ENCODE data around the gene SESTD1.
"Not testable (repeated sequence)": the region's sequence is repeated elsewhere in the genome, so short reads cannot be mapped to it uniquely, and the experiment has no call there.

The SESTD1 gene

DNA sequence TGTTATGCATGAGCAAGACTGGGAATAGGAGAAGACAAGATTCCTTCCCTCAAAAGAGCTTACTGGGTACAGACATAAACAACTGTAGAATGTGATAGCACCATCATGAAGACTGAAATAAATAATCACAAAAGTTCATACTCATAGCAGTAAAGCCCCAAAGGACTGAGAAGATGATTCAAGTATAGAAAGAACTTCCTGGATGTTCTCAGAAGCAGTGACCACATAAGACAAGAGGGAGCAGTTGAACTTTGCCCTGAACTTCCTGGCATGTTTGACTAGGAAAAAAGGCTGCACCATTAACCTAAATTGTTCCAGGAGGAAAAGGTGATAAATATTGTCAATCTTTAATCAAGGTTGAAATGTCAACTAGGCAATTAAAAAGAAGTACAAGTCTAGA lies 156.9 kb downstream of the SESTD1 start:
- DNase-seq (ENCODE audit: low read depth, low spot score): no peak

DNA sequence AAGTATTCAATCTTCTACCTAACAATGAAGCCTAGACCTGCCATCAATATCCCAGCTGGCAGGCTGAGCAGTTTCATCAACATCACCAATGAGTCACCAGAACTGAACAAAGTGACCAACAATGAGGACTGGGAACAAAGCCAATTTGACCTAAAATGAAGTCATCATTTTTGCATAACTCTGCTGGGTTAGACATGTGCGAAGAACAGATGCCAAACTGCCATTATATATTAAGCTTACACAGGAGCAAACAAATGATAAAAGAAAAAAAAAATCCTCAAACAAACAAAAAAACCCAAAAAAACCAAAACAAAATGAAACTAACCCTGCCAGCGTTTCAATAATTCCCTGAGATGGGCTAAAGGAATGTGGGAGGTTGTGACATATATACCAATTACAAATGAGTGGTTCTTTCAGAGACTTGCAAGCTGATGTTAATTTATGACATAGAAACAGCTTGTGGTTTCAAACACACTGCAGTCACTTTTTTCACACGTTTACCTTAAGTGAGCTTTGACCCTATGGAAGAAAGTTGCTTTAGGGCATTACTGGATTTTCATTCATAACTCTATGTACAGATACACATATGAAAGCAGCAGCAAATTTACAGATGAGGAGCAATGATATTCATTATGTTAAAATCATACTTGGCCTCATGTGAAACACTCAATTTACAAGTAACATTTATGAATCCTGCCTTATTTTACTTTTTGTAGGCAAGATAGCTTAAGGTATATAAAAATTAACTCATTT lies 157.8 kb downstream of the SESTD1 start:
- peak; percentile 97 for DNase-seq (ENCODE audit: low read depth, low spot score)

DNA sequence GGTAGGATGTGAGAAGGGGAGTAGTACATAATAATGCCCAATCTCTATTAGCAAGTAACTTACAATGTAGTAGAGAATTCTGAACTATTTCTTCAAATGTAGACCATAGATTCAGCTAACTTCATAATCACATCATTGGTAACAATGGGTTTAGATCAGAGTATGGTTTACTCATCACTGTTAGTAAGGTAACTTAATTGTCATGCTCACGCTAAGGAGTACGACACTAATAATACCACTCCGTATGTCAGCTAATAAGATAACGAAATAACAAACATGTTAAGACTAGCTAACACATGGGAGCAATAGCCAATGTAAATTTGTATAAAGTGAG lies 158.3 kb downstream of the SESTD1 start:
- DNase-seq (ENCODE audit: low read depth, low spot score): no peak

DNA sequence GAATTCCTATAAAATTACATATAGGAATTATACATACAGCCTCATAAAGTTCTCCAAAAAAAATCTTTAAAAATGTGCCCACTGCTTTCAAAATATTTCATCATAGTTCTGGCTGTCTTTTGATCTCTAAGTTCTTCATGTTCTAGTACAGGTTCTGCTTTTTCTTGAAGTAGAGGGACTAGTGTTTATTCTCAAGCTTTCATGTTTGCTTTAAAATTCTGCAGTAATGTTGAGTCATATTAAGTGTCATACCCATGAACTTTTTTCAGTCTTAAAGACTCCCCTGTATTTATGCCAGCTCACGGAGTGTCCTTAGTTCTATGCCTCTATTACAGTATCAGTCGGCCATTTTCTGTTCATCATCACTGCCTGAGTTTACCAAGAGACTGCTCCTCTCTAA lies 159.9 kb downstream of the SESTD1 start:
- no peak for DNase-seq (ENCODE audit: low read depth, low spot score)

DNA sequence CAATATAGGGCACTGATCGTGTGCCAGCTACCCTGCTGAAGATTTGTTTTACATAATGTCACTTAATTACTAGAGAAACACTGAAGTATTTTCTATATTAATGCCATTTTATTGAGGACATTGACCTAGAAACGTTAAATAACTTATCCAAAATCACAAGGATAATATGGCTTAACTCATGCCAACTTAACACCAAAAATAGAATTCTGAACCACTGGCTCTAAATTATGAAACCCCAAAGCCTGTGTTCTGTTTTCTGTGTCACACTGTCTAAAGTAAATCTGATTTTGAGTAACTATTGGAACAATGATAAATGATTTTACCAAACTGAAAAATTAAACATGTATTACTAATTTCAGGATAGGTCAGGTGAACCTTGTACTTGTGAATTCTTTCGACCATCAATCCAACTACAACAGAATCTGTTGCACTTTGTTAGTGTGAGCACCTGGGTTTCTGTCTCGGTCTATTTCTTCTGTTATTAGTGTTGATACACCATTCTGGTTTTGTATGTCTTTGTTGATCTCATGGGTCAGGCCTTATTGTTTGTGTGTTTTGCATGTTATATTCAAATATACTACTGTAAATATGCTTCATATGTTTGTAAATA lies 166.4 kb downstream of the SESTD1 start:
- DNase-seq (ENCODE audit: low read depth, low spot score): no peak

DNA sequence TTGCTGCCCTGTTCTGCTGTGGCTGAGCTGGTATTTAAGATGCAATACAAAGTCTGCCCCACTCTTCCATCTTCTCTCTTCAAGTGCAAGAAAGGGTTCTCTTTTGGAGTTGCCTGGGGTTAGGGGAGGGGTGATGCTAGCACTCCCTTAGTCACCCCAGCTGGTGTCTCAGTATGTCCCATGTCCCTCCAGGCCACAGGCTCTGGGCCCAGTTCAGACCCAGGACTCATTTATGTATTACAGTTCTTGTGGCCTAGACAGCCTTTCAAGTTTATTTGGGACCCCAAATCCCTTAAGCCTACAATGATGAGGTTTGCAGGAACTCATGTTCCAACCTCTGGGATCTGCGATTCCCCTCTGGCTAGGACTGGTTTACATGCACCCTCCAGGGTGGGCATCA lies 167.5 kb downstream of the SESTD1 start:
- no peak for DNase-seq (ENCODE audit: low read depth, low spot score)

DNA sequence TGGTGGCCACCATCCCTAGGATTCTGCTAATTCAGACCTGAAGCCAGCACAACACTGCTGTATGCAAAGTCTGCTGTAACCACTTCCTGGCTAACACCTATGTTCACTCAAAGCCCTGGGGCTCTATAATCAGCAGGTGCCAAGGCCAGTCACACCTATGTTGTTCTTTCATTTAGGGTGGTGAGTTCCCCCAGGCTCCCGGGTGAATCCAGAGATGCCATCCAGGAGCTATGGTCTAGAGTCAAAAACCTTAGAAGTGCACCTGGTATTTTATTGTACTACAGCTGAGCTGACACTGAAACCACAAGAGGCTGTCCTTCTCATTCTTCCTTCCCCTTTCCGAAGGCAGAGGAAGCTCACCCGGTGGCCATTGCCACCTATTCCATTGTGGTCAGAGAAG lies 168.5 kb downstream of the SESTD1 start:
- DNase-seq (ENCODE audit: low read depth, low spot score): no peak

DNA sequence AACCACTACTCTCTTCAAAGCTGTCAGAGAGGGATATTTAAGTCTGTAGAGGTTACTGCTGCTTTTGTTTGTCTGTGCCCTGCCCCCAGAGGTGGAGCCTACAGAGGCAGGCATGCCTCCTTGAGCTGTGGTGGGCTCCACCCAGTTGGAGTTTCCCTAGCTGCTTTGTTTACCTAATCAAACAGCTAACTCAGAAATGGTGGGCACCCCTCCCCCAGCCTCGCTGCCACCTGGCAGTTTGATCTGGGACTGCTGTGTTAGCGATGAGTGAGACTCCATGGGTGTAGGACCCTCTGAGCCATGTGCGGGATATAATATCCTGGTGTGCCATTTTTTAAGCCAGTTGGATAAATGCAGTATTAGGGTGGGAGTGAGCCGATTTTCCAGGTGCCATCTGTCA lies 171.7 kb downstream of the SESTD1 start:
- DNase-seq (ENCODE audit: low read depth, low spot score): not testable (repeated sequence)

DNA sequence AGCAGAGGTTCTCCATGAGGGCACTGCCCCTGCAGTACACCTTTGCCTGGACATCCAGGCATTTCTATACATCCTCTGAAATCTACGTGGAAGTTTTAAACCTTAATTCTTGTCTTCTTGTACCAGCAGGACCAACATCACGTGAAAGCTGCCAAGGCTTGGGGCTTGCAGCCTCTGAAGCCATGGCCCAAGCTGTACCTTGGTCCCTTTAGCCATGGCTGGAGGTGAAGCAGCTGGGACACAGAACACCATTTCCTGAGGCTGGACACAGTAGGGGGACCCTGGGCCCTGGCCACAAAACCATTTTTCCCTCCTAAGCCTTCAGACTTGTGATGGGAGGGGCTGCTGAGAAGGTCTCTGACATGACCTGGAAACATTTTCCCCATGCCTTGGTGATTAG lies 181.9 kb downstream of the SESTD1 start:
- DNase-seq (ENCODE audit: low read depth, low spot score): no peak

DNA sequence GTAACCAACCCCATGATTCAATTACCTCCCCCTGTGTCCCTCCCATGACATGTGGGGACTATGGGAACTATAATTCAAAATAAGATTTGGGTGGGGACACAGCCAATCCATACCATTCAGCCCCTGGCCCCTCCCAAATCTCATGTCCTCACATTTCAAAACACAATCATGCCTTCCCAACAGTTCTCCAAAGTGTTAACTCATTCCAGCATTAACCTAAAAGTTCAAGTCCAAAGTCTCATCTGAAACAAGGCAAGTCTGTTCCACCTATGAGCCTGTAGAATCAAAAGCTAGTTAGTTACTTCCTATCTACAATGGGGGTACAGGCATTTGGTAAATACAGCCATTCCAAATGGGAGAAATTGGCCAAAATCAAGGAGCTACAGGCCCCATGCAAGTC lies 182.7 kb downstream of the SESTD1 start:
- no peak for DNase-seq (ENCODE audit: low read depth, low spot score)

DNA sequence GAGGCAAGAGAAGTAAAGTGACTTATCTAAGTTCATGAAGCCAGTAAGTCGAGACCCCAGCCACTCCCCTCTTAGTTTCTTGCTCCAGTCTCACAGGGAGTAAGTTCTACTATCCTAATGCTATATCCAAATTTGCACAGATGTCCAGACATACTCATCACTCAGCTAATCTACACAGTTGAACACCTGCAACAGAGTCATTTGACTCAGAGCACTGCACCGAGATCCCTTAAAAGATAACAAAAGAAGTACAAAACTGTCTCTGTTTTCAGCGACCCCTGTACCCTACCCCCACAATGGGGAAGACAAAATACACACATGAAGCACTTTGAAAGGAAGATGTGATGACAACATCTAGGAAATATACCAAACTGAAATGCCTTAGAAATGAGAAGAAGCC lies 192.1 kb downstream of the SESTD1 start:
- no peak for DNase-seq (ENCODE audit: low read depth, low spot score)

DNA sequence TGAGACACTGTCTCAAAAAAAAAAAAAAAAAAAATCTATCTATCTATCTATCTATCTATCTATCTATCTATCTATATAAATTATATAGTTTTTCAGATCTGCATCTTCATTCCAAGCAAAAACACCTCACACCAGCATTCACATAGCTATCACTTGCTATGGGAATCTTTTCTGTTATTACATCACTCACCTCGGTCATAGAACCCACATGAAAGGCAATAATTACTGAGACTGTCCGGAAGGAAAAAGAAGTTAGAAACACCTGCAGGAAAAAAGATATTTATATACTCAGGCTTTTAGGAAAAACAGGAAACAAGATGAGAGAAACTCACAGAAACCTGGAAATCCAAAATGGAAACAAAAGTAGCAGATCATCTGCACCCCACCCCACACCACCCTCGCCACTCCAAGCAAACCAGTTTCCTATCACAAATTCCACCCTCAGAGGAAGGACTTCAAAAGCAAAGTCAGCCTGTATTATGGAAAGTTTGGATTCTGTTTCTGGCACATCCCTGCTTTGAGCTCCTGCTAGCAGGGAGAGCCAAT lies 192.7 kb downstream of the SESTD1 start:
- DNase-seq (ENCODE audit: low read depth, low spot score): no peak

DNA sequence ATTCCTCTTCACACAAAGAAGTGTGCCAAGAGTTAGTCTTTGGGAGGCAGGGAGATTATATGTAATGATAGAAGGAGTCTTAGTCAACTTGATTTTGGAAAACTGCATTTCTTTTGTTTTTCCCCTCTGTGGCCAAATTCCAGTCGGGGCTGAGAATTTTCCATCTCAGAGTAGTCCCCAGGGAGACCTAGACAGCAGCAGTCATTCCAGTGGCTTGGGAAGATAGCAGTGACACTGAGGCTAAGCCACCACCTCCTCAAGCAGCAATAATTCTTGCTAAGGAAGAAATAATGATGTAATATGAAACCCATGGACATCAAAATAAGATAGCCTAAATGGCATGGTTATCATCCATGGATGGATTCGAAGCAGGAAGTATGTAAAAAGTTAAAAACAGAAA lies 193.7 kb downstream of the SESTD1 start:
- no peak for DNase-seq (ENCODE audit: low read depth, low spot score)

DNA sequence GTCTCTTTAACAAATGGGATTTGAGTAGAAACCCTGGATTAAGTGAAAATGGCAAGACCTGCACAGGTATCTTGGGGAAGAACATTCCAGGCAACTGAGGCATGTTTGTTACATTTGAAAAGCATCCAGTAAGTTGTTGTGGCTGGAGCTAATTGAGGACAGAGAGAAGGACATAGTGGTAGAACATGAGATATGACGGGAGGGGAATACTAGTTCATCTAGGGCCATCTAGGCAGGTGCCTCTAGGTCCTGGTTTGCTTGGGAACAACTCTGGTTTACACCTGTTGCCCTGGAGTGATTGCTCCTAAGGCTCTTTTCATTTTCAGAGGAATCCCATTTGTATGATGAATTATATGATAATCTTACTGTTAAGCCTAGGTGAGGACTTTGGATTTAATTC lies 194.9 kb downstream of the SESTD1 start:
- no peak for DNase-seq (ENCODE audit: low read depth, low spot score)

DNA sequence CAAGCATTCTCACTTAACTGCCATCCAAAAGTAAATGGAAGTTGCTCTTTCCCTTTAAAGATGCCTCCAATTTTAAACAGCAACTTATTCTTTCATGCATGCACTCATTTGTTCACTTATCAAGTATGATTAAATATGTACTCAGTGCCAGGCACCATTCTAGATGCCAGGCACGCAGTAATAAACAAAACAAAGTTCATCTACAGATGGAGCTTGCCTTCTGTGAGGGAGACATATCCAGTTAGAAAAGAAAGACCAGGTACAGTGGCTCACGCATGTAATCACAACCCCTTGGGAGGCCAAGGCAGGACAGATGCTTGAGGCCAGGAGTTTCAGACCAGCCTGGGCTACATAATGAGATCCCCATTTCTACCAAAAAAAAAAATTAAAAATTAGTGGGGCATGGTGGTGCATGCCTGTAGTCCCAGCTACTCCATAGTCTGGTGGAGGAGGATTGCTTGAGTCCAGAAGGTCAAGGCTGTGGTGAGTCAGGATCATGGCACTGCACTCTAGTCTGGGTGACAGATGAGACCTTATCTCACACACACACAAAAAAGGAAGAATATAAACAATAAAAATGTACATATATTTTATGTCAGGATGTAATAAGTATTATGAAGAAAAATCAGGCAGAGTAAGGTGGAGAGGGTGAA lies 195.5 kb downstream of the SESTD1 start:
- no peak for DNase-seq (ENCODE audit: low read depth, low spot score)

DNA sequence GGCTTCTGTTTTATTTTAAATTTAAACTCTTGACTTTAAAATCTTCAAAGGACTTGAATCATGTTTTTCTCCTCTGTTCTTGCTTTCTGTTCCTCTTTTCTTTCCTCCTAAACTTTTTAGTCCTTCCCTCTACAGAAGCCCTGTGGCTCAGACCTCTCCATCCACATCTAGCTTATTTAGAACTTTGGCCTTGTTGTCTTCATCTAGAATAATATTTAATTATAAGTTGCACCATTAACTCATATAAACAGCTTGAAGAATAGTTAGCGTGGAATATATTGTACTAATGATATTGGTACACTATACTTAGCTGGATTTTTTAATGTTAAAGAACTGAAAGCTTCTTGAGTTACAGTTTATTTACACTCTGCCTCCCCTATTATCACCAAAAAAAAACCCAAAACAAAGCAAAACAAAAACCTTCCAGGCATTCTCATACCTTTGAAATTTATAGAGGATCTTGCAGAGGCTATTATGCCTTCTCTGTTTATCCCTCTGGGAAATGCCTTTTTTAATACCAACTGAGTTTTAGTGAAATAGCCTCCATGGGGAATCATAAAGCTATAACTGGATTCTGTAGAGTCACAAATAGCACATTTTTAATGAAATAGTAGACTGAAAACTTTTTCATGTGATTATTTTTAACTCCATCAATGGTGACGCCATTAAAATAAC lies 205.5 kb downstream of the SESTD1 start:
- DNase-seq (ENCODE audit: low read depth, low spot score): no peak

DNA sequence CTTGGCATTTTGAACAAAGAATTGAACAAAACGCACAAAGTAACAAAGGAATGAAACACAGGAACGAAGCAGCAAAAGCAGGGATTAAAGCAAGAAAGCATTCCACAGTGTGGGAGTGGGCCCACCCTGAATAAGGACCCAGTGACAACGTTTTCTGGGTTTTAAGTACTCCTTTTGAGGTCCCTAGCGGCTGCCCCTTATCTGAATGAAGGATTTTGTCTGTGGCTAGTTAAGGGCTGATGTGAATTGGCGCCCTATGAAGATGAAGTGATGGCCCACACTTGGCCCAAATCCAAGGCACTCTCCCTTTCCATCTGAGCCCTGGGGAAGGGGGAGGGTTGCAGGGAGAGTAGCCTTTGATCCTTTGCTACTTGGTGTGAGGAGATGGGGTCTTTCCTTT lies 206.9 kb downstream of the SESTD1 start:
- DNase-seq (ENCODE audit: low read depth, low spot score): no peak

DNA sequence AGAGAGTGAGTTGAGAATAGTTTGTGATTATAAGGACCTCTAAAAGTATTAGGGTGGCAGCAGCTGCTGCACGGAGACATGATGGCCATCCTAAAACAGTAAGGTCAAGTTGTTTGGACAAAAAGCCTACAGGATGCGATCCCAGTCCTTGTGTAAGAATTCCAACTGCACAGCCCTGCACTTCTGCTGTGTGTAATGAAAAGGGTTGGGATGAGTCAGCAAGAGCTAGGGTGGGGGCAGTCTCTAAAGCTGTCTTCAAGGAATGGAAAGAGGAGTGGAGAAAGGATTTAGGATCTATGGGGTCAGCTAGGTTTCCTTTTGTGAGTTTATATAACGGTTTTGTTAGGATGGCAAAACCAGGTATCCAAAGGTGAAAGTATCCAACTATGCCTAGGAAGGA lies 211.1 kb downstream of the SESTD1 start:
- not testable (repeated sequence) for DNase-seq (ENCODE audit: low read depth, low spot score)

Measured in astrocyte of the hippocampus (primary cell).